ENCODE data around the gene LILRA5.
"Not testable (repeated sequence)": the region's sequence is repeated elsewhere in the genome, so short reads cannot be mapped to it uniquely, and the experiment has no call there.

The LILRA5 gene

DNA sequence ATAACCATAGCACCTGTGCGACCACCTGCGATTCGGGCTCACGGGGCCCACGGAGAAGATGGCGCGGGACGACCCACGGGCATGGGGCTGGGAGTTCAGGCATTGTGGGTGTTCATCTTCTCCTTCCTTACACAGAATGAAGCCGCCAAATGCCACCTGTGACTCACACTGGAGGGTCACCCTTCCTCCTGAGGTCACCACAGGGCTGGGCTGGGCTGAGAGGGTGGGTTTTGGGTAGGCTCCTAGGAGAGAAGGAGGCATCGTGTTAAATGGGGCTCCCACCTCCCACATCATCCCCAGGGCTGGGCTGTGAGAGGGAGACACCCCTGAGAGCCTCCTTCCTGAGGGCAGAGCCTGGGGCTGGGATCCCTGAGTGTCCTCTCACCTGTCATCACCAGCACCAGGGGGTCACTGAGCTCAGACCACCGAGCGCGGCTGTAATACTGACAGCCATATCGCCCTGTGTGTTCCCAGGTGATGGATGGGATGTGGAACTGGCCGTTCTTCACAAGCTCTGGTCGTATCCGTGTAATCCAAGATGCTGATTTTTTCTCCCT is 33.5 kb downstream of the LILRA5 start:
- TF ChIP-seq ZNF274 (IDR thresholded peaks at IDR 0.05; ENCODE audit: low read depth, low read length) = no peak
- H3K4me3 ChIP-seq (ENCODE audit: low read length) = no peak overlapping the region

DNA sequence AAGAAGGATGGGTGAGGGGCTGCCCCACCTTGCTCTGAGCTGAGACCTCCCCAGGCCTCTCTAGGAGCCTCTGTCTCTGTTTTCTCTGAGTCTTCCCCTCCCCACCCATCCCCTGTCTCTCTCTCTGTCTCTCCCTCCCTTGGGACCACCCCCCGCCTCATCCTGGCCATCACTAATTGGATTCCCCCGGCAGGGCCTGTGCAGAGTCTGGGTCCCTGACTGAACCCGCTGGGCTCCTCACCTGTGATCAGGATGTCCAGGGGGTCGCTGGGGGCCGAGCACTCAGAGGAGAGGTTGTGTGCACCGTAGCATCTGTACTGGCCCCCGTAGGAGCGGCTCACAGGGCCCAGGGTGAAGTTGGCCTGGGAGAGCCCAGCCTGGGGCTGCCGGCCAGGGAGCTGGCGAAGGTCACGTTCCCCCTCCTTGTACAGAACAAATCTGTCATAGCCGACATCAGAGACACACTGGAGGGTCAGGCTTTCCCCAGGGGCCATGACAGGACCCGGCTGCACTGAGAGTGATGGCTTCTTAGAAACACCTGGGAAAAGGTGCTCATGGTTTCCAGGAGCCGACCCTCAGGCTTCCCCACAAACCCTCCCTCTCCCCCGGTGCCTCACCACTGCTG is 34.3 kb downstream of the LILRA5 start:
- H3K4me3 ChIP-seq (ENCODE audit: low read length) = not testable (repeated sequence)

DNA sequence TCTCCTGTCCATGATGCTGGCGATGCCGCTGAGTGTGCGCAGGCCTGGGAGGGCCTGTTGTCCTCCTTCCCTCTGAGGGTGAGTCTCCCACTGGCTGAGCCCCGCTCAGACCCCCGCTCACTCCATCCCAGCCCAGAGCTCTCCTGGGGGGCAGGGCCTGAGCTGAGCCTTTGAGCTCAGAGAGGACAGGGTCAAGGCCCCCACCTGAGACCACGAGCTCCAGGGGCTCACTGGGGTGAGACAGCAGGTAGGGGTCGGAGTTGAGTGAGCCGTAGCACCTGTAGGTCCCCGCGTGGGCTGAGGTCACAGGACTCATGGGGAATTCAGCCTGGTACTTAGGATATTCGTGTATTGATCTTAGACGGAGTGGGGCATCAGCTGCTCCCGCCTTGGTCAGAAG is 34.9 kb downstream of the LILRA5 start:
- not testable (repeated sequence) for H3K4me3 ChIP-seq (ENCODE audit: low read length)

- not testable (repeated sequence) for H3K4me3 ChIP-seq (ENCODE audit: low read length)
These were observed 35.8 kb downstream of the LILRA5 start for GRCh38 chr19:54277111-54277615.

DNA sequence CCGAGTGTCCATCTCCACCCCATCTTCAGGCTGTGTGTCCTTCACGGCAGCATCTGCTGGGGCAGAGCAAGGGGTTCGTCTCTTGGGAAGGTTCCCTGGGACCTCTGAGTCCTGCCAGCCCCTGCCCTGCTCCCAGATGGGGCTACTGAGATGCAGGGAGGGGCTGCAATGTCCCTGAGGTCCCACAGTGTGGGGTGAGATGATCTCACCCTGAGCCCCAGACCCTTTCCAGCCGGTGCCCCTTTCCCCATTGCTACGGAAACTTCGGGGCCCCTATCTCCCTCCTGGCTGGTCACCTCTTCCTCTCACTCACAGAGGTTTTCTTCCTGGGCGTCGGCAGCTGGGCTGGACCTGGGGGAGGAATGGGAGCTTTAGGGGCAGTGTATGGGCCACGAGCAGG is 37.0 kb downstream of the LILRA5 start:
- H3K4me3 ChIP-seq (ENCODE audit: low read length) = no peak overlapping the region
- no peak for TF ChIP-seq ZNF274 (IDR thresholded peaks at IDR 0.05; ENCODE audit: low read depth, low read length)

GRCh38 chr19:54274516-54274915 is 38.5 kb downstream of the LILRA5 start:
- not testable (repeated sequence) for H3K4me3 ChIP-seq (ENCODE audit: low read length)

DNA sequence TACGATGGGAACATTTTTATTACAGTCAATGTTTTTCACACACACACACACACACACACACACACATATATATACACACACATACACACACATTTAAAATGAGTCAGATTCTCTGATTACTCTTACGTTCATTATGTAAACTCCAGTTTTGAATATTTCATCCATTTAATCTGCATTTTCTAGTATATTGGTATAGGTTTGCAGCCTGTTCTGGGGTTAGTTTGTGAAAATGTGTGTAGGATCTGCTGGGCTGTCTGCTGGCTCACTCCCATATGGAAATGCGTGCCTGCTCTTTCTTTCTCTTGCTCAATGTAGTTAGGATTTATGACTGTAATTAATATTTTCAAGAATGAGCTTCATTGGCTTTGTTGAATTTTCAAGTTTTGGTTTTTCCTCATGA is 39.1 kb downstream of the LILRA5 start:
- no peak overlapping the region for H3K4me3 ChIP-seq (ENCODE audit: low read length)
- TF ChIP-seq ZNF274 (IDR thresholded peaks at IDR 0.05; ENCODE audit: low read depth, low read length) = no peak

GRCh38 chr19:54272181-54272580 is 40.8 kb downstream of the LILRA5 start:
- not testable (repeated sequence) for H3K4me3 ChIP-seq (ENCODE audit: low read length)

GRCh38 chr19:54271587-54271986 is 41.4 kb downstream of the LILRA5 start:
- H3K4me3 ChIP-seq (ENCODE audit: low read length) = not testable (repeated sequence)

DNA sequence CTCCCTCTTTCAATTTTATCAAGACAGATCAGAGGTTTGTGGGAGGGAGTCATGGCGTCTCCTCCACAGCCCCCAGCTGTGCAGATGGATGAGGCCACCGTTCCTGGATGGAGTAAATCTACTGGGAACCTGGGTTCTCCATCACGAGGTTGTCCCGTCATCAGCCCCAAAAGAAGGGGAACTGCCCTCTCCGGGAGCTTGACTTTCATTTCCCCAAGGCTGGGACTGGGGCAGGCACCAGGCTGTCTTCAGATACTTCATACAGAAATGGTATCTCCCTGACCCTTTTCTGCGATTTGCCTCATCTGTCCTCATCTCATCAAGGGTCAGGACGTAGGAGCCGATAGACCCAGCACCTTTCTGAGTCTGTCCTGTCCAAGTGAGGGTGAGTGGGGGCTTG is 41.9 kb downstream of the LILRA5 start:
- H3K4me3 ChIP-seq (ENCODE audit: low read length) = no peak overlapping the region
- TF ChIP-seq ZNF274 (IDR thresholded peaks at IDR 0.05; ENCODE audit: low read depth, low read length) = no peak

GRCh38 chr19:54268936-54269335 is 44.0 kb downstream of the LILRA5 start:
- no peak for TF ChIP-seq ZNF274 (IDR thresholded peaks at IDR 0.05; ENCODE audit: low read depth, low read length)
- no peak overlapping the region for H3K4me3 ChIP-seq (ENCODE audit: low read length)

DNA sequence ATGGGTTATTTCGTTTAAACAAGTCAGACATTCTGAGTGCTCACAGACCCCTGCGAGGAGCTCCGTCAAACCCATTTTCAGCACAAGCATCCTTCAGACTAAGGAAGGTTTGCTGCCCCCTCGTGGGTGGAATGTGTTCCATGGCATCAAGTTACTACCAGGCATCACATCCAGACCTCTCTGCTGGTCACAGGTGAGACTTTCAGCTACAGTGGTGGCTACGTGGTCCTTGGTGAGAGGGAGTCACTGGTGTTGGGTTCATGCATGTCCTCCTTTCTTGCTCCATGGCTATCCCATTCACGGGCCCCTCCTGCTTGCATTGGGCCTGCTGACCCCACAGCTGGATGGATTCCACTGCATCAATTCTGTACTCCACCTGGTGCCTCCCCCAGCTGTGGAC is 46.8 kb downstream of the LILRA5 start:
- H3K4me3 ChIP-seq (ENCODE audit: low read length) = no peak overlapping the region
- no peak for TF ChIP-seq ZNF274 (IDR thresholded peaks at IDR 0.05; ENCODE audit: low read depth, low read length)

DNA sequence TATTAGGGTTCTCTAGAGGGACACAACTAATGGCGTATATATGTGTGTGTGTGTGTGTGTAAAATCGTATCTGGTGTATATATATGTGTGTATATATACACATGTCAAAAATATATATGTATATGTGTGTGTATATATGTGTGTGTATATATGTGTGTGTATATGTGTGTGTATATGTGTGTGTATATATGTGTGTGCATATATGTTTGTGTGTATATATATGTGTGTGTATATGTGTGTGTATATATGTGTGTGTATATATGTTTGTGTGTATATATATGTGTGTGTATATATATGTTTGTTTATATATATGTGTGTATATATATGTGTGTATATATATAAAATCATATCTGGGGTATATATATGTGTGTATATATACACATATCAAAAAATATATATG is 50.5 kb downstream of the LILRA5 start:
- TF ChIP-seq ZNF274 (IDR thresholded peaks at IDR 0.05; ENCODE audit: low read depth, low read length) = no peak
- no peak overlapping the region for H3K4me3 ChIP-seq (ENCODE audit: low read length)

- TF ChIP-seq ZNF274 (IDR thresholded peaks at IDR 0.05; ENCODE audit: low read depth, low read length) = no peak
- H3K4me3 ChIP-seq (ENCODE audit: low read length) = no peak overlapping the region
These were observed 50.9 kb downstream of the LILRA5 start for GRCh38 chr19:54262066-54262465.

GRCh38 chr19:54257116-54257480 is 55.9 kb downstream of the LILRA5 start, which contains the start of gene LILRB5:
LILRB5 (minus strand) TSS chr19:54257273; CDS start chr19:54257193, 80 bp downstream.
- TF ChIP-seq ZNF274 (IDR thresholded peaks at IDR 0.05; ENCODE audit: low read depth, low read length) = no peak
- no peak within 1 kb of the TSS for H3K4me3 ChIP-seq (ENCODE audit: low read length)
